B cell (primary cell): ENCODE data around the gene TNFSF12.

ENCODE experiments used
- EZH2 ChIP-seq: IDR thresholded peaks from 2 replicates; pipeline ENCODE4 v1.6.1; 2012; ENCODE audit warnings: borderline replicate concordance, low read depth, mild to moderate bottlenecking, moderate library complexity, low read length; ENCODE audit not compliant: insufficient read depth, poor library complexity, severe bottlenecking
- TF ChIP-seq, protein P1 (sequence below): fragments of 200-600 bp; IDR thresholded peaks from one replicate; pipeline ENCODE4 v1.8.0; 2022; ENCODE audit warnings: antibody characterized with exemption, mild to moderate bottlenecking

DNA sequence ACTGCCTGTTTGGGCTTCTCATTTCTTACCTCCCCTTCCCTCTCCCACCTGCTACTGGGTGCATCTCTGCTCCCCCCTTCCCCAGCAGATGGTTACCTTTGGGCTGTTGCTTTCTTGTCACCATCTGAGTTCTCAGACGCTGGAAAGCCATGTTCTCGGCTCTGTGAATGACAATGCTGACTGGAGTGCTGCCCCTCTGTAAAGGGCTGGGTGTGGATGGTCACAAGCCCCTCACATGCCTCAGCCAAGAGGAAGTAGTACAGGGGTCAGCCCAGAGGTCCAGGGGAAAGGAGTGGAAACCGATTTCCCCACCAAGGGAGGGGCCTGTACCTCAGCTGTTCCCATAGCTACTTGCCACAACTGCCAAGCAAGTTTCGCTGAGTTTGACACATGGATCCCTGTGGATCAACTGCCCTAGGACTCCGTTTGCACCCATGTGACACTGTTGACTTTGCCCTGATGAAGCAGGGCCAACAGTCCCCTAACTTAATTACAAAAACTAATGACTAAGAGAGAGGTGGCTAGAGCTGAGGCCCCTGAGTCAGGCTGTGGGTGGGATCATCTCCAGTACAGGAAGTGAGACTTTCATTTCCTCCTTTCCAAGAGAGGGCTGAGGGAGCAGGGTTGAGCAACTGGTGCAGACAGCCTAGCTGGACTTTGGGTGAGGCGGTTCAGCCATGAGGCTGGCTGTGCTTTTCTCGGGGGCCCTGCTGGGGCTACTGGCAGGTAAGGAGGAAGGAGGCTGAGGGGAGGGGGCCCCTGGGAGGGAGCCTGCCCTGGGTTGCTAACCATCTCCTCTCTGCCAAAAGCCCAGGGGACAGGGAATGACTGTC lies 30.4 kb downstream of the TNFSF12 start, which contains the start of gene CD68:
- TF ChIP-seq, protein P1, sequence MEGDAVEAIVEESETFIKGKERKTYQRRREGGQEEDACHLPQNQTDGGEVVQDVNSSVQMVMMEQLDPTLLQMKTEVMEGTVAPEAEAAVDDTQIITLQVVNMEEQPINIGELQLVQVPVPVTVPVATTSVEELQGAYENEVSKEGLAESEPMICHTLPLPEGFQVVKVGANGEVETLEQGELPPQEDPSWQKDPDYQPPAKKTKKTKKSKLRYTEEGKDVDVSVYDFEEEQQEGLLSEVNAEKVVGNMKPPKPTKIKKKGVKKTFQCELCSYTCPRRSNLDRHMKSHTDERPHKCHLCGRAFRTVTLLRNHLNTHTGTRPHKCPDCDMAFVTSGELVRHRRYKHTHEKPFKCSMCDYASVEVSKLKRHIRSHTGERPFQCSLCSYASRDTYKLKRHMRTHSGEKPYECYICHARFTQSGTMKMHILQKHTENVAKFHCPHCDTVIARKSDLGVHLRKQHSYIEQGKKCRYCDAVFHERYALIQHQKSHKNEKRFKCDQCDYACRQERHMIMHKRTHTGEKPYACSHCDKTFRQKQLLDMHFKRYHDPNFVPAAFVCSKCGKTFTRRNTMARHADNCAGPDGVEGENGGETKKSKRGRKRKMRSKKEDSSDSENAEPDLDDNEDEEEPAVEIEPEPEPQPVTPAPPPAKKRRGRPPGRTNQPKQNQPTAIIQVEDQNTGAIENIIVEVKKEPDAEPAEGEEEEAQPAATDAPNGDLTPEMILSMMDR = no peak
- TF ChIP-seq EZH2 = no peak
